Measurements from ENCODE around the gene EXOC1L. TPM values are rescaled to one million over a fixed set of nuclear protein-coding genes. Genes with fewer than 3 reads are reported as not detected.

The EXOC1L gene
- total RNA-seq, 1 experiment from 2014 or later: not detected

GRCh38 chr4:55808632-55809031, 11.0 kb upstream of the EXOC1L start:
- ChIA-PET RAD21 (ENCODE audit: low non-redundant PET in 1 of 2, low total read pairs in 2 of 2, uncharacterized antibody in 2 of 2, unreplicated experiment in 2 of 2) (no interaction called here), POLR2A (no interaction called here), CTCF (no interaction called here)
- Histone ChIP-seq H3K9ac (ENCODE audit: low read length) (no peak overlapping the region), H3K79me2 (ENCODE audit: insufficient read depth, low read length) (no peaks in the 10 kb centered on the region), H4K20me1 (ENCODE audit: insufficient read depth) (no peaks in the 10 kb centered on the region), H3K36me3 (ENCODE audit: control insufficient read depth in 1 of 2, insufficient read depth in 2 of 2, low read length in 2 of 2) (no peaks in the 10 kb centered on the region), H3K4me1 (ENCODE audit: control insufficient read depth in 1 of 2, insufficient read depth in 2 of 2, low read length in 2 of 2) (no peaks in the 10 kb centered on the region), H3K4me2 (ENCODE audit: low read length) (no peak overlapping the region), H3K9me3 (ENCODE audit: control insufficient read depth in 1 of 2, insufficient read depth in 1 of 2, low read depth in 1 of 2, low read length in 2 of 2) (no peaks in the 10 kb centered on the region), H3K27ac (ENCODE audit: low read depth, low read length) (no peak overlapping the region), H3K4me3 (replicated peaks in 1 of 2; ENCODE audit: low read depth in 1 of 2, low read length in 2 of 2) (no peak overlapping the region), H3K9me2 (ENCODE audit: insufficient read depth) (no peaks in the 10 kb centered on the region), H2AFZ (ENCODE audit: low read depth, low read length, poor library complexity, severe bottlenecking) (no peak overlapping the region), H3K27me3 (ENCODE audit: insufficient read depth, low read length) (no peaks in the 10 kb centered on the region)
- intact Hi-C loops (cut with micrococcal nuclease): loop anchor here (5.0 kb wide), 1 partner anchor 499 kb away; no protein-coding TSS in a partner anchor
- no TSS peak for BruUV-seq (replicated peaks)
- TF ChIP-seq SP1 (IDR thresholded peaks at IDR 0.05; ENCODE audit: low read depth) (no peak), CTCF (IDR thresholded peaks at IDR 0.05 in 2 of 3, conservative IDR thresholded peaks at IDR 0.05 in 1 of 3; ENCODE audit: borderline replicate concordance in 1 of 3, insufficient read depth in 1 of 3, low read depth in 2 of 3, low read length in 2 of 3) (no peak), JUND (IDR thresholded peaks at IDR 0.05) (no peak), SIN3A (IDR thresholded peaks at IDR 0.05; ENCODE audit: low read depth) (no peak), EZH2phosphoT487 (IDR thresholded peaks at IDR 0.05; ENCODE audit: borderline replicate concordance) (no peak), CBX3 (IDR thresholded peaks at IDR 0.05; ENCODE audit: low read depth) (no peak), SRF (IDR thresholded peaks at IDR 0.05; ENCODE audit: low read depth) (no peak), TCF7L2 (IDR thresholded peaks at IDR 0.05; ENCODE audit: borderline replicate concordance, extremely low read depth, insufficient read depth, insufficient read length) (no peak), ZNF274 (IDR thresholded peaks at IDR 0.05; ENCODE audit: low read depth, low read length) (no peak), ELF1 (IDR thresholded peaks at IDR 0.05; ENCODE audit: borderline replicate concordance, low read depth) (no peak)
- DNase-seq (ENCODE audit: low read depth, low spot score) (no peak), ATAC-seq (no peak)

Data from HCT116 (cell line).